NCI-H2029 (cell line): Measurements from ENCODE around the gene FGFBP1.
"Not testable (repeated sequence)": the region's sequence is repeated elsewhere in the genome, so short reads cannot be mapped to it uniquely, and the experiment has no call there.

Experiments
- DNase-seq: peaks from one replicate; lab custom pipeline; 2025; lab: John Stamatoyannopoulos, UW

The FGFBP1 gene

DNA sequence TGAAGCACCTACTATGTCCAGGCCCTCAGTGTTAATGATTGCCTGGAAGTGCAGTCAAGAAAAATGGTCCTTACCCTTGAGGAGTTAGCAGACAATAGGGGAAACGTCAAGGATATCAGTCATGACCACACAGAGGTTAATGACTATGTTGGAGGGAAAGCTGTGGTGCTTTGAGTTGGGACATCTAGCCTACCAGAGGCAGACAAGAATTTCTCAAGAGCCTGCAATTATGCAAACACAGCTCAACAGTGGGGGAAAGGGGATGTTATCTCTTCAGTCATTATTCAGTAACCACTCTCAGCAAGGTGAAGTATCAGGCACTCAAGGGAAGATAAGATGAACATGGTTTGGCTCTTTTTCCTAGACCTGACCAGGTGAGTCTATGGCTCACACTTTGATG, 7.0 kb upstream of the FGFBP1 start:
- no peak for DNase-seq

DNA sequence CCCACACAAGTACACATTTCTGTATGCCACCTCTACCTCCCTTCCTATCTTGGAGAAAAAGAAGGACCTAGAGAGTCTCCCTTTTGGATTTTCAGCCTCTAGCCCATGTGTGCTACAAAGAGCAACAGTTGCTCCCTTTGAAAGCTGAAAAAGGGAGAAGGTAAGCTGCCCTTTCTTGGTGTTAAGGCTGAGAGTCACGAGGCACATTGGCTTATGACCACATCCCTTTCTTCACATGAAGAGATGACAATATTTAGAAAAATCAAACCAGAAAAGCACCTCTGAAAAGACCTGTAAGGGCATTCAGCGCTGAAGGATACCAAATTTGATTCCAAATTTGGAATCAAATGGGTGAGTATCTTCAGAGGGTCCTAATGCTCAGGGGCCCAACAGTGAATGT, 6.4 kb upstream of the FGFBP1 start:
- DNase-seq = no peak

DNA sequence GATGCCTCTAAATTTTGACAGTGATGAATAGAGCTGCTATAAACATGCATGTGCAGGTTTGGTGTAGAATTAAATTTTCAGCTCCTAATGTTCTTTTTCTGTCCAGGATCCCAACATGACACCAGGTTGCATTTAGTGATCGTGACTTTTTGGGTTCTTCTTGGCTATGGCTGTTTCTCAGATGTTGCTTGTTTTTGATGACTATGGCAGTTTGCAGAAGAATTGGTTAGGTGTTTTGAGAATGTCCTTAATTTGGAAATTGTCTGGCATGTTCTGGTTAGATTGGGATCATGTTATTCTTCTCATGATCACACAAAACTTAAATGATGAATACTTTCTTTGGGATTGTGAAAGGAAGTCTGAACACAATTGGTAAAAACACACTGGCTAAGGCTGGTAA, 3.7 kb upstream of the FGFBP1 start:
- DNase-seq = no peak

DNA sequence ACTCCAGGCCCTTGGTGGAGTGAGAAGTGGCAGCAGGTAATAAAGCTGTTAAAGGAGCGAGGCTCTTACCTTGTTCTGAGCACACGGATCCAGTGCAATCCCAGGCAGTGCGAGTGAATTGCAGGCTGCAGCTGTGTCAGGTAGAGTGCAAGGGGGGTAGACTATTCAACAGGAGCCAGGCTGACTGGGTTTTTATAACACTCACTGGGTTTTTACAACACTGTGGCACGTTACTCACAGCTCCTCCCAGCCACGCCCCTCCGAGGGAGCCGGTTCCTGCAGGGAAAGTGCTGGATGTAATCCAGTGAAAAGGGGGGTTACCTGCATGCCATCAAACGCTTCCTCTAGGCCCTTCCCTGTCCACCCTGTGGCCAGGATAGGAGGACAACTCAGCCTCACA, 358 bp downstream of the FGFBP1 start:
- DNase-seq = no peak

DNA sequence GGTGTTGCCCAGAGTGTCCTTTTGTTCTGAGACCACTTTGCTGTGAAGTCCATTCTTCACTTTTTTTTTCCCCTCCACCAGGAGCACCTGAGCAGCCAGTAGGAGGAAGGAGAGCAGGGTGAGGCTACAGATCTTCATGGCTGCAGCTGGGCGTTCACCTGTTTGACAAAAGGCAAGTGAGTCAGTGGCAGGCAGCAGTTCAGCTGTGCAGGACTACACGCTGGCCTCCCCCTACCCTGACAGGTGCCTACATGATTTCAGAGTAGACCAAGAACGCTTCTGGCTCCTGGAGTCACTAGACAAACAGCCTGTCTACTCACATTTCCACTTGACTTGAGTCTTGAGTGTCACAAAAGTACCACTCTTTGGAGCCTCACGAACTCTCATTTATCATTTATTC, 2.0 kb downstream of the FGFBP1 start:
- DNase-seq = peak; percentile 41

DNA sequence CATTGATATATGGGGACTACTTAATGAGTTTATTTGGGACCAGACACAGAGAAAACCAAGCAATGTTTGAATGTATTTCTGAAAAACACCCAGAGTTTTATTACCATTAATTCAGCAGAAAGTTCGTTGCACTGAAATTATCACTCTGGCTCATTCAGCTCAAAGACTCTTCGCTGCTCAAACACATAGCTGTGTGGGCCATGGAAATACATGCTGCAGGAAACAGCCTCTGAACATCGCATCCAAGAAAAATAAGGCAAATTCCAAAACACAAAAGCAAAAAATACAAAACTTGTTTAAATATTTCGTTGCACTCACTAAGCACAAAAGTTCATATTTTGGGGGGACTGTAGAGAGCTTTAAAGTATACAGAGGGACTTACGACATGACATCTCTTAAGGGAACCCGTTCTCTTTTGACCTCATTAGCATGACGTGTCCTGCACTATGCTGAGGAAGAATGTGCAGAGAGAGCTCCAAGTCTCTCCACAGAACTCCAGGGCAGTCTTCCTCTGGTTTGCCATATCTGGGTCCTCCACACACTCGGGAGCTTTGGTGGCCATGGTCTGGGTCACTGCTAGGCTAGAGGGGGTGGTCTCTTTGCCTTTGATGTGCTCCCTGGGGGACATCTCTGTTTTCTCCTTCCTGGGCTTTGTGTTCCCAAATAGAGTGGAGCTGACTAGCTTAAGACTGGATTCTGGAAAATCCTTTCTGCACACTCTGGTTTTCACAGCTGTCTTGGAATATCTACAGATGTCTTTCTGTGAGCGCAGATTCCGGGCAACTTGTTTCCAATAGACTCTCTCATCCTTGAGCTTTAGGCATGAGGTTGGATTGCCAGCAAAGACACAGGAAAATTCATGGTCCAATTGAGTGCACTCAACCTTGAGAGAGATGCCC, 2.8 kb downstream of the FGFBP1 start:
- DNase-seq = no peak

DNA sequence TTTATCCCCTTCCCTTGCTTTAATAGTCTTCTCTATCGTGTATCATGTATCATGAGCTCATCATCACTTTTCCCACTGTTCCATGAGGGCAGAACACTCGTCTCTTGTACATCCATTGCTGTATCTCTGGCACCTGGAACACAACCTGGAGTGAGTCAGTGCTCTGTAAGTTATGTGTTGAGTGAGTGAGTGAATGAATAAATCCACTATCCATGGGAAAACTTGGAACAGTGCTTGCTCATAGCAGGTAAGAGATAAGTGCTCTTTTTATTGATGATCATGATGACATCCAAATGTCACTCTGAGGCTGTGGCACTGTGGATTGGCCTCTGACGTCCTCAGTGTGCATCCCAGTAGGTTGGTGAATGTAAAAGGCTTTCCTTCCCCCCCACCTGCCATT, 4.3 kb downstream of the FGFBP1 start:
- DNase-seq = no peak

DNA sequence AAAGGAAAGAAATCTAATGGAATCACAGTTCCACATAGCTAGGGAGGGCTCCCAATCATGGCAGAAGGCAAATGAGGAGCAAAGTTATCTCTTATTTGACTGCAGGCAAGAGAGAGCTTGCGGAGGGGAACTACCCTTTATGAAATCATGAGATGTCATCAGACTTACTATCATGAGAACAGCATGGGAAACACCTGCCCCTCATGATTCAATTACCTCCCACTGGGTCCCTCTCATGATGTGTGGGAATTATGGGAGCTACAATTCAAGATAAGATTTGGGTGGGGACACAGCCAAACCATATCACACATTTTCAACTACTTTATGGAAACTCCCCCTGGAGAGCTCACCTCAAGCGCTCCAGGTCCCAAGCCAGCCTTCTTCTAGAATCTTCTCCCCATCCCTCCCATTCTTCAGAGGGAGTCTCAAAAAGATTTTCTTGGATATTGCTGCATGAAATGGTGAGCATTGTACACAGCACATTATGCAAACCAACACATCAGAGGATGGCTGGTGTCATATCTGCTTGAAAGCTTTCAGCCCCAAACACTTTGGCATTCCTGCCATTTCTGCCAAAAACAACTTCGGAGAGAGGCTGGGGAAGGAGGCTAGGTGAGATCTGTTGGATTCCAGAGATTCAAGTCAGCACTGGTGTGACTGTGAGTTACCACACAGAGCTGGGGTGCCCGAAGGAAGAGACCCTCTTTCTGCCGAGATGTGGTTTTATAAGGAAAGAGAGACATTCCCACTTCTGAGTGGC, 6.9 kb downstream of the FGFBP1 start:
- DNase-seq = no peak

DNA sequence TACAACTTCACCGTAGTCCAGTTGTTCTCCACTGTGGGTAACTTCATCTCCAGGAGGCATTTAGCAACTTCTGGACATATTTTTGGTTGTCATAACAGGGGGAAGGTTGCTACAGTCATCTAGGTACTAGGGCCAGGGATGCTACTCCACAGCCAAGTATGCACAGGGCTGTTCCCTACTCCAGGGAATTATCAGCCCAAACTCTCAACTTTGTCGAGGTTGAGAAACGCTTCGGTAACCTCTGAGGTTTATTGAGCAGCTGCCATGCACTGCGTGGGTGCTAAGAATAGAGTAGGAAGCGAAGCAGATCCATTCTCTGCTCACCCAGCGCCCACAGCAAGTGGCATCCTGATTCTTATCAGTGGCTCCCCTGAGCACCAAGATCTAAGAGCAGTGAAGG, 8.2 kb downstream of the FGFBP1 start:
- no peak for DNase-seq

DNA sequence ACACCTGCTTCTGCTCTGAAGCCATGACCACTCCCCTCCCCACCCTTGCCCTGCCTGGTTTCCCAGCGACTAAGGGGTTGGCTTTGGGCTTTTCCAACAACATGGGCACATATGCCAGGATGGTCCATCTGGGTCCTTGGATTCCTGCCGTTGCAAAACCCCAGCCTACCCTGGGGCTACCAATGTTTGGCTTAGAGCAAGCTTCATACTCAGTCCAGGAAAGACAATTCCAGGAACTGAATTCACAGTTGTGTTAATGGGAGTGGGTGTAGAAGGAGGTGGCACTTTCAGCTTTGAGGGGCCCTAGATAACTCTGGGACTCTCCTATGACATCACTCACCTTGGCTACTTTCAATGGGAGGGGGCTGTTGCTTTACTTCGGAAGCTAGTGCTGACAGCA, 9.0 kb downstream of the FGFBP1 start:
- DNase-seq = no peak

DNA sequence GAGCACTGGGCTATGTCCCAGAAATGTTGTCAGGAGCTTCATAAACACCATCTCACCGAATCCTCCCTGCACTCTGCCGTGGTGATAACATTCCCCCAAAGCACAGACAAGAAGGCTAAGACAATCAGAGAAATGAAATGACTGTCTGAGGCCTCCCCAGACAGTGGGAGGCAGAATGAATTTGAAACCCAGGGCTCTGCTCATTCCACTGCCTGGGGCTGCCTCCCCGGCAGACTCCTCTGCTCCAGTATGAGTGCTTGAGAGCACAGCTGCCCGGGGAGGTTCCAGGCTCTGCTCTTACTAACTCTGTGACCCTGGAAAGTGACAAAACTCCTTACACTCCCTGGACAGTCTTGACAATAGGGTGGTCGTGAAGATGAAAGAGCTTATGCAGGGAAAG, 9.7 kb downstream of the FGFBP1 start:
- no peak for DNase-seq

DNA sequence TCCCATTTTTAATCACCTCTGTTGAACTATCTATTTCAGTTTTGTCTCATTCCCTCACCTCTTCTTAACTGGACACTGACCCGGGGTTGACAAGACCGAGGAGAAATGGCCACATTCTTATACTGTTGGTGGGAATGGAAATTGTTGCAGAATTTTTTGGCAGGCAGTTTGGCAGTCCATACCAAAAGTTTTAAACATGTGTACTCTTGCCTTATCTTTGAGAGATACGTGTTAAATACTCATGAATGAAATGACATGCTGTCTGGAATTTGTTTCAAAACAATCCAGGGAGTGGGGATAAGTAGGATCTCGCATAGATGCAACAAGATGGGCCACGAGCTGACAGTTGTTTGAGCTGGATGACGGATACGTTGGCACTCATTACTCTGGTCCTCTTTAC, 12.1 kb downstream of the FGFBP1 start:
- no peak for DNase-seq

DNA sequence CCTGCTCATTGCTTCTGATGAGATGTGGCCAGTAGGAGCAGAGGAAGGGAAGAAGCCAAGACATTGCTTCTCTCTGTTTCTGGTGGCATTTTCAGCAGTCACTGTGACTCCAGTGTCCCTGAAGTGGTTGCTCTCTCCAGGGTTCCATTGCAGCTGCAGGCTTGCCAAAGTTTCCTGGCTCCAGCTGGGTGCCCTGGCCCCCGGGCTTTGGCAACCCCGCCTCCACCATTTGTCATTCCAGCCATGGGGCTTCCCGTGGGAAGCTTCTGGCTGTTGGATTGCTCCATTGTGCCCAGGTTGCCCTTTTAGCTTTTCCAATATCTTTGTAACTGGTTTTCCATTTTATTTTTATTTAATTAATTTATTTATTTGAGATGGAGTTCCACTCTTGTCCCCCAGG, 12.7 kb downstream of the FGFBP1 start:
- DNase-seq = no peak

DNA sequence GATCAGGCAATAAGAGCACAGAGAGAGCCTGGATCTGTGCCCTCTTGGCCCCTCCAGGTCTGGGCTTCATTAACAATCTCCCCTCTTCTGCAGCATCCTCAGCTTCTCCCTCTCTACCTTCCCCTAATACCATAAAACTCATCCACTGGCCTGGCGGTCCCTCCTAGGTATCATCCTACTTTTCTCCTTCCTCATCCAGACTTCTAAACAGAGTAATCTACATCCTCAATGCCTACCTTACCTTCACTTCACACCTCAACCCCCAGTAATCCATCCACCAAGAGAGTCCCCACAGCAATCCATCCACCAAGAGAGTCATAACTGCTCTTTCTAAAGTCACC, 17.0 kb downstream of the FGFBP1 start:
- DNase-seq = no peak

DNA sequence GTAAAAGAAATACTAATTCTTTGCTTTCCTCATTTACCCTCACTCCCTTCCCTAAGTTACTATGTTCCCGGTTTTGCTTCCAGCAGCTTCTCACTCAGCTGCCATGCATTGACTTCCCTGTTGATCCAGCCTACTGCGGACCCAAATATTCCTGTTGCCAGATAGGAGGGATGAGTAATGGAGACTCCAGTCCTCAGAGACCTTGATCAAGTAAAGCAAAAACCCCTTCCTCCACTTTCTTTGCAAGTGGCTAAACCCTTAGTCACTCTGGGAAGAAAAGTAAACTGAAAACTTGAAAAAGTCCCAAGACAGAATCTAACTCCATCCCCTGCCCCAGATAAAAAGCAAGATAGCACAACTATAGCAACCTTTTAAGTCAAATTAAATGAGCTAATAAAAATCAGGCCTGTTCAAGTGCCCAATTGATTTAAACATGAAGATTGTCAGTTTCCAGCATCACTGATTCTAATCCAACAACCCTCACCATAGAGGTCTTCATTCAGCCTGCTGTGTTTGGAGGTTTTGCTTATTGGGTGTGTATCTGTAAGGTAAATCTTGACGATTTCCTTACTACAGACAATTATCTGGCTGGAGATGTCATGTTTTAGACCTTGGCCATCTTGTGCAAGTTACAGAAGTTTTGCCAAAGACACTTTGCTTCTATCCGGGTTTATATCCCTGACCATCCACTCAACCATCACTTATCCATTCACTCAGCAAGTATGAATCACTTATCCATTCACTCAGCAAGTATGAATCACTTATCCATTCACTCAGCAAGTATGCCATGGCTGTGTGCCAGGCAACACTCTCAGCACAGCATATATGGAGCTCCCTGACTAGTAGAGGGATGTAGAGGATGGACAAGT, 17.6 kb downstream of the FGFBP1 start:
- DNase-seq = peak; percentile 28

DNA sequence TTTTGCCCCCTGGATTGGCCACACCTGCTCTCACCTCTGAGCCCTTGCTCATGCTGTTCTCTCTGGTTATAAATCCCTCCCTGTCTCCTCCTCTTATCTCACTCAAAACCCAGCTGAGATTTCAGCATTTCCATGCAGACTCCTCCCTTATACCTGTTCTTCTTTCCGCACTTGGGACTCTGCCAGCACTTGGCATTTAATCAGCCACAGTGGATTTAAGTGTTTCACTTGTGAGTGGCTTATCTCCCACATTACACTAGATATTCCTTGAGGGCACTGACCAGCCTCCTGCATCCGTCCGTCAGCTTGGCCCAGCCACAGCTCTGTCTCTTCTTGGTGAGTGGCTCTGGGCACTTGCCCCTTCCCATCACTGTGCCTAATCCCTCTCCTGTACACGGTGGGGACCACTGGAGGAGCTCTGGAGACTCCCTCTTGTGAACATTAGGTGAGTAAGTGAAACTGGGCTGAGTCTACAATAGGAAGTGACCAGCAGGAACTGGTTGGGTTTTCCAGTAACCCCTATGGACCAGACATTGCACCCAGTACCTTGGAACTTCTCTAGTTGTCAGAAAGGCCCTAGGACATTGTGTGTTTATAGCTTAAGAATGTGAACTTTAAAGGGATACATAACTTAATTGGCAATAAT, 19.9 kb downstream of the FGFBP1 start:
- DNase-seq = no peak

DNA sequence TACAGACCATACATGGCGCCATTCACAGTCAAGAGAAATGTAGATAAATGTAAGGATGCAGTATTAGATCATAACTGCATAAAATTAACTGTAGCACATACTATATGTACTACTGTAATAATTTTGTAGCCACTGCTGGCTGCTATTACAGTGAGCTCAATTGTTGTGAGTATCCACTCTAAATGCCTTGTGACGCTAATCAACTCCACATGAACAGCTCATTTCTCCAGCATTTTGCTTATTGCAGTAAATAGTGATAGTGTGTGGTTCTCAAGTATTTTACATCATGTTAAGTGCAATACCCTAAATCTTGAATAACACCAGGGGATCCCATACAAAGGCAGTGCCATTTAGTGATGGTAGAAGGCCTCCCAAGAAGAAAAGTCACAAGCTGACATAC, 21.2 kb downstream of the FGFBP1 start:
- DNase-seq = no peak

DNA sequence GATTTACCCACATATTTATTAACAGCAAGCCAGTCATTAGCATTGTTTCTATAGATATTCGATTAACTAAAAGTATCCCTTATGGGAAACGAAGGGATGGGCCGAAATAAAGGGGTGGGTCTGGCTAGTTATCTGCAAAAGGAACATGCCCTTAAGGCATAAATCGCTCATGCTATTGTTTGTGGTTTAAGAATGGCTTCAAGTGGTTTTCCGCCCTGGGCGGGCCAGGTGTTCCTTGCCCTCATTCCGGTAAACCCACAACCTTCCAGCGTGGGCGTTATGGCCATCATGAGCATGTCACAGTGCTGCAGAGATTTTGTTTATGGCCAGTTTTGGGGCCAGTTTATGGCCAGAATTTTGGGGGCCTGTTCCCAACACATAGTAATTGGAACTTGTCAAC, 22.2 kb downstream of the FGFBP1 start:
- not testable (repeated sequence) for DNase-seq

DNA sequence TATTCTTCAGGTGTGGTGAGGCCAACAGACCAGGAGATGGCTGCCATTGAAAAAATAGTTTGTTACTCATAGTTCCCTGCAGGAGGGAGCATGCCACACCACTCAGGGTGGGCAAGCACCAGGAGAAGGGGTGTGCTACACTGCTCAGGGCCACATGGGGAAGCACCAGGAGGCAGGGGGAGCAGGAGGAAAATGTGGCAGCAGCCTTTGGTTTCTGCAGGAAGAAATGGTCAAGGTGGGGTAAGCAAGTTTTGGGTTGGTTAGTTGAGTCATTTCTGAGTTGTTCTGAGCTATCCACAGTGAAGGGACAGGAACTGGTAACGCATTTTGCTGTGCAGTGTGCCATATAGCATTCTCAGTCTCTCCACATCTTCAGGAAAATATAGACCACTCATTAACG, 23.8 kb downstream of the FGFBP1 start:
- no peak for DNase-seq

DNA sequence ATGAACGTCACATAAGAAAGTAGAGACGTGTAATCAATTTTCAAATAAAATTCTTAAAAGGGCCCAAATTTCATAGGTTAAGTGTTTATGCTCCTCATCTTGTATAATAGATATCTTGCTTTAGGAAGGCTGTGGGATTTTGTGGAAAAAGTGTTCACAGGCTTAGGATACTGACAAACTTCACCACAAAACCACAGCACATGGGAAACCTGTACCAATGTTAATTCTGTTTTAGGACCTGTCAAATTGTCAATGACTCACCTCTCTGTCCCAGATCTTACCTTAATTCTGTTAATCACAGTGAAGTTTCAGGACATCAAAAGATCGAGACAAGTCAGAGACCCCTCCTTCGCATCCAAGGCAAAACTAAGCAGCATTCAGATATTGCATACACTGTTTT, 24.2 kb downstream of the FGFBP1 start:
- no peak for DNase-seq

DNA sequence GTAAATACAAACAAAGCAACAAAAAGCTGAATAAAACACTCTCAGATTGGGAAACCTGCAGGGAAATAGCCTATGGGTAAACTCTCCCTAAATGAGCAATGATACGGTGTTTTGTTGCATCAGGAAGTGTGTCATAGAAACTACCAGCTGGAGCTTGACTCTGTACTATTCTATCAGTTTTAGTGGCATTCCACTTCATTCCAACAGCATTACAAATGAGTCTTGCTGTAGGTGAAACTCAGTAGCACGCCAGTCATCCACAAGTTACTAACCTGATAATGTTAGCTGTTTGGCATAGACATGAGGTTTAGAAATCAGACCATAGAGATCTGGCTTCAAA, 24.9 kb downstream of the FGFBP1 start:
- DNase-seq = no peak

DNA sequence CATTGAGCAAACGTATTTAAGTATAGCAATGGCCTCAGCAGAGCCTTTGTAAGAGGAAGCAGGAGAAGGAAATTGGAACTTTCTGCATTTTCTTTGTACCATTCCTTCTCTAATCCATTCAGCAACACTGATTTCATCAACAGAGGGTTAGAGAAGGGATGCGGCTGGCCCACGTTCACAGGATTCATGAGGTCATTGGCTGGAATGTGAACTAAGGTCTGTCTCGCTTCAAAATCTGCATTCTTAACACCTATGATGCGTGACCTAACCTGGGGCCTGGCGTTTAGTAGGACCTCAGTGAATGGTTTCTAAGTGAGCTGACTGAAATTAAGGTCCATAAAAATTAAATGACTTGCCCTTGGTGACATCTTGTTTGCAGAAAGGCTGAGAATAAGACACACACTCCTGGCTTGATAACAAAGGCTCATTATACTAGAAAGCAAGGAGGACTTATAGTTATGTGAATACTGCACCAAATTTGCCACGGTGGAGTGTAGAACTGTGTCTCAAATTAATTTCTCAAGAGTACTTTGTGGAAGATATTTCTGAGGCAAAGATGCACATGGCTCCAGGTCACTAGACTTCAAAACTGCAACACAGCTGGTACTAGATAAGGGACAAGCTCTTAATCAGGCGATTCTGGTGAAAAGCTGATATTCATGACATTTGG, 25.4 kb downstream of the FGFBP1 start:
- DNase-seq = no peak
